ENCODE results near the gene EFNB1. TPM values are rescaled to one million over a fixed set of nuclear protein-coding genes. Genes with fewer than 3 reads are reported as not detected.

Gene EFNB1
- total RNA-seq, 2 experiments from 2014 or later: 5.8 to 6.2 TPM

DNA sequence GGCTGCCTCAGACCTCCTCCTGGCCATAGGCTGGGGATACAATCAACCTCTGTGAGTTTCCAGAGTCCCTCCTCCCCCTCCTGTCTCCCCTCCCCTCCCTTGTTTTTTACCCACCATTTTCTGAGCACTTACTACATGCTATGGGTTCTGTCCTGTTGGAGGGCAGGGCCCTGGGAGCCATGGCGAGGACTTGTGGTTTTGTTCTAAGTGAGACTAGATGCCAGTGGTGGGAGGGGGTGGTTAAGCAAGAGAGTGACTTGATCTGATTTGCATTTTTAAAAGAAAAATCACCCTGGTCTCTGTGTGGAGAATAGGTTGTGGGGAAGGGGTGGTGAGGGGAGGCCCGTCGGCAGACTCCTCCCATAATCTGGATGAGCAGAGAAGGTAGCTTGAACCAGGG lies 39.5 kb downstream of the EFNB1 start:
- Mint-ChIP-seq H3K27me3 (no peaks in the 10 kb centered on the region), H3K4me3 (no peak overlapping the region), H3K9me3 (no peaks in the 10 kb centered on the region), H3K4me1 (peaks cover 10% of the 10 kb centered on the region), H3K36me3 (ENCODE audit: low read depth) (no peaks in the 10 kb centered on the region), H3K27ac (no peak overlapping the region)
- no peak for DNase-seq
- ChIA-PET POLR2A (no interaction called here), CTCF (interaction anchor here (1.0 kb wide), 1 partner anchor 40 kb away, joined by 3 read pairs; no protein-coding TSS in a partner anchor)

GRCh38 chrX:68868902-68869800 lies 40.3 kb downstream of the EFNB1 start:
- H3K4me1 Mint-ChIP-seq: peaks cover 10% of the 10 kb centered on the region
- POLR2A ChIA-PET: interaction anchor here (0.8 kb wide), 1 partner anchor 41 kb away, joined by 4 read pairs; the partner anchor contains the start of gene EFNB1
- no peaks in the 10 kb centered on the region for H3K9me3 Mint-ChIP-seq
- DNase-seq: no peak
- no peaks in the 10 kb centered on the region for H3K36me3 Mint-ChIP-seq (ENCODE audit: low read depth)
- no peaks in the 10 kb centered on the region for H3K27me3 Mint-ChIP-seq
- no peak overlapping the region for H3K27ac Mint-ChIP-seq
- H3K4me3 Mint-ChIP-seq: no peak overlapping the region
- CTCF ChIA-PET: interaction anchor here (1.0 kb wide), 1 partner anchor 41 kb away, joined by 3 read pairs; no protein-coding TSS in a partner anchor

- peaks cover 10% of the 10 kb centered on the region for H3K4me1 Mint-ChIP-seq
- ChIA-PET CTCF (no interaction called here), POLR2A (no interaction called here)
- no peaks in the 10 kb centered on the region for H3K36me3 Mint-ChIP-seq (ENCODE audit: low read depth)
- no peaks in the 10 kb centered on the region for H3K9me3 Mint-ChIP-seq
- no peak overlapping the region for H3K4me3 Mint-ChIP-seq
- no peaks in the 10 kb centered on the region for H3K27me3 Mint-ChIP-seq
- no peak overlapping the region for H3K27ac Mint-ChIP-seq
- DNase-seq: no peak
These were observed 41.5 kb downstream of the EFNB1 start for GRCh38 chrX:68870357-68870756.

DNA sequence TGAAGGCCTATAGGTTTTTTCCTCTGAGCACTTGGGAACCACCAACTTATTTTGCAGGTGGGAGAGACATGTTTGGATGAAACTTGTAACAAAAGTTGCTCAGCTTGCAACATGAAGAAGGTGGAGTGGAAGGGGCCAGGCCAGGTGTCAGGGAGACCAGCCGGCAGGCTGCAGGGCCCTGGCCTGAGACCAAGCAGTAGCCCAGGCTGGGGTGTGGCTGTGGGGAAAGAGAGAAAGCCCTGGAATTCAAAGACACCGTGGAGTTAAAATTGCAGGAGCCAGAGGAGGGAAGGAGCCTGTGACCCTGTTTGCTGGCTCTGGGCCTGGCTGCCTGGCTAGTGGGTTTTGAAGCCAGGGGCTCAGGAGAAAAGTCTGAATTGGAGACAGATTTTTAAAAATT lies 43.4 kb downstream of the EFNB1 start:
- CTCF ChIA-PET: no interaction called here
- Mint-ChIP-seq H3K36me3 (ENCODE audit: low read depth) (no peaks in the 10 kb centered on the region), H3K4me3 (no peak overlapping the region)

DNA sequence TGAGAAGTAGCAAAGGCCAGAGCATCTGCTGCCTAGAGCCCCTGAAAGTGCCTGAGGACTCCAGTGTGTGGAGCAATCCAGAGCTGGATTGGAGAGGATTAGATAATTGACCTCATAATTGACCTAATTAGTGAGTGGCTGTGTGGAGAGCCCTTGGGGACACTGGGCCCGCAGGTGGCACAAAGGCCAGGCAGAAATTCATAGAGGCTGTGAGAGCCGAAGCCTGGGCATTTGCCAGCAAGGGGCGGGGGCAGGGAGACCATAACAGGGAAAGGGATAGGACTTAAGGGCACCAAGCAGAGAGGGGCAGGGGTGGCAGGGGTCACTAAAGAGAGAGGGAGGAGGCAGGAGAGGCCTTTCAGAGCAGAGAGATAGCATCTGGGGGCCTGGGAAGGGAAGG lies 45.3 kb downstream of the EFNB1 start:
- H3K27ac Mint-ChIP-seq: no peak overlapping the region
- H3K36me3 Mint-ChIP-seq (ENCODE audit: low read depth): no peaks in the 10 kb centered on the region
- POLR2A ChIA-PET: no interaction called here
- H3K4me1 Mint-ChIP-seq: peaks cover 4% of the 10 kb centered on the region
- no peaks in the 10 kb centered on the region for H3K9me3 Mint-ChIP-seq
- H3K27me3 Mint-ChIP-seq: no peaks in the 10 kb centered on the region
- DNase-seq: no peak
- CTCF ChIA-PET: no interaction called here
- no peak overlapping the region for H3K4me3 Mint-ChIP-seq

More for the DNA sequence above, 43.4 kb downstream of the EFNB1 start:
- POLR2A ChIA-PET: no interaction called here
- H3K27me3 Mint-ChIP-seq: no peaks in the 10 kb centered on the region
- DNase-seq: no peak
- H3K27ac Mint-ChIP-seq: no peak overlapping the region
- peaks cover 10% of the 10 kb centered on the region for H3K4me1 Mint-ChIP-seq
- no peaks in the 10 kb centered on the region for H3K9me3 Mint-ChIP-seq

GRCh38 chrX:68876731-68877130 lies 47.9 kb downstream of the EFNB1 start:
- H3K36me3 Mint-ChIP-seq (ENCODE audit: low read depth): no peaks in the 10 kb centered on the region
- no peaks in the 10 kb centered on the region for H3K4me1 Mint-ChIP-seq
- no peak for DNase-seq
- ChIA-PET CTCF (no interaction called here), POLR2A (no interaction called here)
- no peak overlapping the region for H3K4me3 Mint-ChIP-seq
- no peaks in the 10 kb centered on the region for H3K27me3 Mint-ChIP-seq
- no peaks in the 10 kb centered on the region for H3K9me3 Mint-ChIP-seq
- H3K27ac Mint-ChIP-seq: no peak overlapping the region

DNA sequence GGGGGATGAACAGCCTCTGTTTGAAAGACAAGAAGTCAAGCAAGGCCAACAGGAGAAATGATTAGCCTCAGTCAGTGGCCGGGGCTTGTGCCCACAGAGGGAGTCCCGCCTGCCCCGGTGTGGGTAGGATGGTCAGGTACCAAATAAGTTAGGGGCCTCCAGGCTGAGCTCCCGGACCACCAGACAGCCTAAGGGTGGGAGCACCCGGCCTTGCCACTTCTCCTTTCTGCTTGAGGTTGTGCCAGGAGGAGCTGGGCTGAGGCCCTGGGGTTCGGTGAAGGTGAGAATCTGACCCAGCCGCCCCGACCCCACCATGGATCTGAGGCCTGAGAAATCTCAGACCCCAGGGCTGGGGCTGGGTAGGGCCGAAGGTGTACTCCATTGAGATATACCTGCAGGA lies 48.8 kb downstream of the EFNB1 start:
- H3K27me3 Mint-ChIP-seq: no peaks in the 10 kb centered on the region
- no peaks in the 10 kb centered on the region for H3K9me3 Mint-ChIP-seq
- H3K36me3 Mint-ChIP-seq (ENCODE audit: low read depth): no peaks in the 10 kb centered on the region
- H3K4me1 Mint-ChIP-seq: no peaks in the 10 kb centered on the region
- ChIA-PET POLR2A (no interaction called here), CTCF (no interaction called here)
- no peak for DNase-seq
- no peak overlapping the region for H3K27ac Mint-ChIP-seq
- no peak overlapping the region for H3K4me3 Mint-ChIP-seq

DNA sequence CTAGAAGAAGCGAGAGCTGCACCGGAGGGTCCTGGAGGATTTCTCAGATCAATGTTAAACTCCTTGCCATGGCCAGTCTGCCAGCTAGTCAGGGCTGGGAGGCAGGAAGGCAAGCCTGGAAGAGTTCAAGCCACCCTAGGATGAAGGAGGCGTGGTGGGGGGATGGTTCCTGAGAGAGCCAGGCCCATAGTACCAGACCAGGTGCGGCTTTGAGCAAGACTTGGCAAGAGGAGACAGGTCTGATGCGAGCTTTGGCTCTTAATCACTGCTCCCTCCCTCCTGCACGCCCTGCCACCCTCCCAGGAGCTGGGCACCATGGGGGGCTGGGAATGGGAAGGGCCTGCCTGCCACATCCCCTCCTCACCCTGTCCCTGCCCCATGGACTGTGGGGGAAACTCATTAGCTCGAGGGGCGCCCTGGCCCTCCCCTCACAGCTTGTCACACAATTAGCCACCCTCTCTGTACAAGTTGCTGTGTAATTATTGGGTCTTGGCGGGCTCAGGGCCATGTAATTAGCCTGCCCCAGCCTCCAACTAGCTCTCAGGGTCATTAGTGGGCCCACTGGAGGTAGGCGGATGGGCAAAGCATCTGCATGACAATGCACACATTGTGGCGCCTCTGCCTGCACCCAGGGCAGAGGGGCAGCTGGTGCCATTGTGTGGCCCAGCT lies 50.3 kb downstream of the EFNB1 start:
- ChIA-PET POLR2A (no interaction called here), CTCF (no interaction called here)
- Mint-ChIP-seq H3K27ac (no peak overlapping the region), H3K27me3 (no peaks in the 10 kb centered on the region), H3K9me3 (no peaks in the 10 kb centered on the region), H3K36me3 (ENCODE audit: low read depth) (no peaks in the 10 kb centered on the region), H3K4me3 (no peak overlapping the region), H3K4me1 (no peaks in the 10 kb centered on the region)
- DNase-seq: no peak

DNA sequence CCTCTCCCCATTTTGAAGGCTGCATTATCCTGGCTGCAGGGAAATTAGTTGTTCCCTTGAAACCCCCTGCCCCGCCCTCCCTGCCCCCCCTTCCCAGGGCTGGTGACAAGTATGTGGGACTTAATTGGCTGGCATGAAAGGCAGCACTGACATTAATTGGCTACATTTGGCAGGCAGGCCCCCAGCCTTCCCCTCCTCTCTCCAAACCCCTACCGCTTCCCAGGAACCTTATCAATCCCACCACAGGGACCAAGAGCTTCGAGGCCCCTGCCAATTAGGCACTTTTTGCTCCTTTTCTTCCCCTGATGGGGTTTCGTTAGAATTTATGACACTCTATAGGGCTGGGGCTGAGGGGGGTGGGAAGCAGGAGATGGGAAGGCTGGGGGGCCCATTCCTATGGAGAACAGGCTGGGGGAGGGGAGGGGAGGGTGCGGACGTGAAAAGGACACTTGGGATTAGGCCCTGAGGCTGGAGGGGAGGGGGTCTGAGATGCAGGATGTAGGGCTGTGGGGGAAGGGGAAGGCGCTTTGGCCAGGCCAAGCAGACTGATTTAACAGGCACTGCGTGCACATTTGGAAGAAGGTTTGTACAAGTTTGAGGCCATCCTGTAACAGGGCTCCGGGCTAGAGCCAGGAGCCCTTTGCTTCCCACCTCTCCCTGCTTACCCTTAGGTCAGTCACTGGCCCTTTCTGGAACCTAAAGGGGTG lies 52.2 kb downstream of the EFNB1 start:
- Mint-ChIP-seq H3K4me1 (no peaks in the 10 kb centered on the region), H3K27me3 (no peaks in the 10 kb centered on the region), H3K36me3 (ENCODE audit: low read depth) (no peaks in the 10 kb centered on the region), H3K9me3 (no peaks in the 10 kb centered on the region), H3K27ac (no peak overlapping the region), H3K4me3 (no peak overlapping the region)
- ChIA-PET CTCF (no interaction called here), POLR2A (no interaction called here)
- no peak for DNase-seq

DNA sequence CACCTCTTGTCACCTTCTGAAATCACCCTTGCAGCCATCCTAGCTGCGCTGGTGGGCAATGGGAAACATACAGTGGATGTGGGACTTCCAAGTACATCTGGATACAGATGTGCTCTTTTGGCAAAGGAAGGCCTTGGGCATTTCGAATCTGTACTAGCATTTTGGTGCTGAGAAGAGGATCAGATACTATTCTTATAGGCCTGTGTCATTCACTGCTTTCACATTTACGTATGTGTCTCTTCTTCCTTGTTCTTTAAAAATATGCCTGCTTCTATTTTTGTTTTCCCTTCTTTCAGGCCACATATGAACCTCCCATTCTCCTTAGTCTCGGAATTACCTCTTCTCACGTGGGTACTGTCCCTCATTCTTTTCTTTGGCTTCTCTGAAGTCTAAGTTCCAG lies 53.1 kb downstream of the EFNB1 start:
- Mint-ChIP-seq H3K27ac (no peak overlapping the region), H3K4me3 (no peak overlapping the region), H3K9me3 (no peaks in the 10 kb centered on the region)

DNA sequence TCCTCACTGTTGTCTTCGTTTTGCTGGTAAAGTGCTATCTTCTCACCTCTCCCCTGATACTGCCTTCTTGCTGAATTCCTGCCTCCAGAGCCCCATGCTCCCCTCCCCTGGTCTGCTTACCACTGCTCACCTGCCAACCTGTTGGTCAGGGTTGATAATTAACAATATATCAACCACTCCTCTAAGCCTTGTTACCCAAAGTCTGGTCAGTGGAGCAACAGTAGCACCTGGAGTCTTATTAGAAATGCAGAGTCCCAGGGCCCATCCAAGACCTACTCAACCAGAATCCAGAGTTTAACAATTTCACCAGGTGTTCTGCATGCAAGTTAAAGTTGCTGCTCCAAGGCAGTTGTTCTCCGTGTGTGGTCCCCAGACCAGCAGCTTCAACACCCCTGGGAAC lies 55.0 kb downstream of the EFNB1 start:
- POLR2A ChIA-PET: no interaction called here
- H3K4me1 Mint-ChIP-seq: no peaks in the 10 kb centered on the region
- H3K4me3 Mint-ChIP-seq: no peak overlapping the region
- no peak overlapping the region for H3K27ac Mint-ChIP-seq
- DNase-seq: no peak
- CTCF ChIA-PET: no interaction called here
- H3K9me3 Mint-ChIP-seq: no peaks in the 10 kb centered on the region
- no peaks in the 10 kb centered on the region for H3K36me3 Mint-ChIP-seq (ENCODE audit: low read depth)
- H3K27me3 Mint-ChIP-seq: no peaks in the 10 kb centered on the region

More for the DNA sequence above, 53.1 kb downstream of the EFNB1 start:
- H3K4me1 Mint-ChIP-seq: no peaks in the 10 kb centered on the region
- no peaks in the 10 kb centered on the region for H3K27me3 Mint-ChIP-seq
- no peaks in the 10 kb centered on the region for H3K36me3 Mint-ChIP-seq (ENCODE audit: low read depth)
- DNase-seq: no peak
- CTCF ChIA-PET: no interaction called here
- POLR2A ChIA-PET: no interaction called here

DNA sequence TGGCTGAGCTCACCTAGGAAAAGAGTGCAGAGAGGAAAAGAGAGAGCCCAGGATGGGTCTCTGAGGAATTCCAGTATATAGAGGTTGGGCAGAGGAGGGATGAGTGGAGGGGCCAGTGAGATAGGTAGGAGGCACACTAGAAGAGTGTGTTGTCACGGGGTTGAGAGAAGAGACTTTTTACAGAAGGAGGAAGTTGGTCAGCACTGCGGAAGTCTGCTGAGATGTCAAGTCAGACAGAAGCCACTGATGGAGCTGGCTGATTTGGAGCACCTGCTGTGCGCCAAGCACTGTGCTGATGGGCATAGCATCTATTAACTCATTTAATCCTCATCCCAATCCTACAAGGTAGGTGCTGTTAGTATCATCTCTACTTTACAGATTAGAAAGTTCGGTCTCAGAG lies 60.4 kb downstream of the EFNB1 start:
- Mint-ChIP-seq H3K27me3 (no peaks in the 10 kb centered on the region), H3K9me3 (no peaks in the 10 kb centered on the region), H3K27ac (no peak overlapping the region), H3K36me3 (ENCODE audit: low read depth) (no peaks in the 10 kb centered on the region), H3K4me1 (no peaks in the 10 kb centered on the region), H3K4me3 (no peak overlapping the region)
- ChIA-PET POLR2A (no interaction called here), CTCF (no interaction called here)
- no peak for DNase-seq
